NCI-H2171 (cell line): Measurements from ENCODE around the gene MACROD2.

ENCODE experiments used
- DNase-seq: peaks from one replicate; lab custom pipeline; 2025; lab: John Stamatoyannopoulos, UW

The MACROD2 gene

GRCh38 chr20:14647016-14647415 is 651.7 kb downstream of the MACROD2 start:
- DNase-seq = no peak

DNA sequence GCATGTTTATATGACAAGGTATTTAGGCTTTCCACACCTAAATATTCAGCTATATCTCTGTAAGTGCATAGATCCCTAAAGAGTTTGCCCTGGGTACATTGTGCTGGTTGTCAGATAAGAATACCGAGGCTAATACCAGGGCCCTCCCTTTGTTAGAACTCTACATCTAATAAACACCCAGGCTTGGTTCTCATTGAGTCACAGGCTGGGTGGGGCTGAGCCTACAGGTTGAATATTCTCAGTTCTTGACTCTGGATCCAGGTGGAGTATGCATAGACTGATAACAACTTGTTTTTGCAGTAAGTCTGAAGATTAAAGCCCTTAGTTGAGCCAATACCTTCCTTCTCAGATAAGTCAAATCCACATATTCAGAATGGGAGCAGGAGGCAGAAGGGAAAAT is 654.3 kb downstream of the MACROD2 start:
- no peak for DNase-seq

DNA sequence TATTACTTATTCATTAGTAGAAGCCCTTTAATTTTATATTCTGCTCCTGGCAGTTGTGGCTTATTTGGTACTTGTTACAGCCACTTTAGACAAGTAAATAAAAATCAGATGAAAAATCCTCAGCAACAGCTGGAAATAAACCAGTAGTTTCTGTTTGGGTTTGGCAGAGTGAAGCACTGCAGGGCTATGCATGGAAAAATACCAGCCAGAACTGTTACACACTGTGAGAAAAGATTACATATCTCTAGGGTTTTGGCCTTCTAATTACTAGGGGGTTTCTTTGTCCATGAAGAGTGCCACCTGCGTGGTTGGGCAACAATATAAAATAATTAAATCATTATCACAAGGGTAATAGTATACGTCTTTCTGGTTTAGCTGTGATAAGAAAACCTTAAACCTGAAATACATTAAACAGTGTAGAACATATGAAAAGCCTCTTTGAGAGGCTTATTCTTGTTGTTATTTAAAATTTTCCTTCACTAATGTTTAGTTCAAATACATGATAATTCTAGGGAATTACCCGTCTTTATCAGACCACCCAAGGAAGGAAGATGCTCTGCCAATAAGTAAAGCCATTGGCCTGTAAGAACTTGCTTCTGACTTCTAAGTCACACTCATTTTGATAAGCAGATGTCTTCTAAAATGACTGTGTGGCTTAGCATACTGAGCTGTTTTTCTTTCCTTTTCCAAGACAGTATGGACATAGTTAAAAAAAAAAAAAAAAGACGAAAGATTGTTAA is 662.1 kb downstream of the MACROD2 start:
- no peak for DNase-seq

DNA sequence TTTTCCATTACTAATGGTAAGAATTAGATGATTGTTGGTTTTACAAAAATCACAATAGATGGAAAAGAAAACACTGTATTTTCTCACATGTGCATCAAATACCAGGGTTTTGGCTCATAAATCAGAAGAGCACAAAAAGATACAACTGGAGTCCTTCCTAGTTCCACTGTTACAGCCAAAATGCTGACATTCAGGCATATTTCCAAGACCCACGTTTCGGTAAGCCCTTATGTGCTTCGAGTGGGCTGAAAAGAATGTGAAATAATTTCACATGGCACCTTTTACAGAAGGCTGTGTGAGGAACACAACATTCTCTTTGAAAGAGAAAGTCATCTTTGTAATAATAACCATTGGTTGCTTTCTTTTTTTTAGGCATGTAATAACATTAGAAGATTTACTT is 668.8 kb downstream of the MACROD2 start:
- DNase-seq = no peak

DNA sequence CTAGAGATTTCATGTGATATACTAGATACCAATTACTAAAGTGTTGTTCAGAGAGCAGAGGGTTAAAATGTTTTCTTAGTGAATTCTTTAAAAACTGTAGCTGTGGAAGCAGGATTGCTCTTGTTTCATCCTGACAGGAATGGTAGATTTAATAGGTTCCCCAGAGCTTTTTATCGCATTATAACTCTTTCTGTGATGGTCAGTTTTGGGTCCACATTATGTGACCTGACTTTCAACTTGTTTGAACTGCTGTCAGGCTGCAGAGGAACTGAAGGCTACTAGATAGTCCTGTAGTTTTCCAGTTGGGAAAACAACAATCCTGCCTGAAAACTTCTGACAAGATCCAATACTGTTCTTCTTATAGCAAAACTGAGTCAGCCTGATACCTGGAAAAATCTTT is 671.4 kb downstream of the MACROD2 start:
- DNase-seq = no peak

DNA sequence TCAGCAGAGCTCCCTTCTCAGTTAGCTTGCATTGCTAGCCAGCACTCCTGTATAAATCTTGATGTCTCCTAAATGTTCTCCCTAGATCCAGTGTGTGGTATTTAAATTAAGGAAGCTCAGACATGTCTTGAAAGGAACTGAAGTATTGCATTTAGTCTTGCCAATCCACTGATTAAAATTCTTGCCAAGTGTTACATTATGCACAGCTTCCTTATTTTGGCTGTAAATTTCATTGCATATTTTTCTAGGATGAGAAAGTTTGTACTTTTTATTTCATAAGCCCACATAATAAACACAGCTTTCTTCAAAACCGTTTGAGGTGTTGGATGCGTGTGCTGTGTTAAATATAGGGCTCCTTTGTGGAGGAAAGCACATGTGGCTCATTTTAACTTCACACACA is 671.9 kb downstream of the MACROD2 start:
- DNase-seq = no peak

- no peak for DNase-seq
Measured at GRCh38 chr20:14672066-14672465, 676.8 kb downstream of the MACROD2 start.

DNA sequence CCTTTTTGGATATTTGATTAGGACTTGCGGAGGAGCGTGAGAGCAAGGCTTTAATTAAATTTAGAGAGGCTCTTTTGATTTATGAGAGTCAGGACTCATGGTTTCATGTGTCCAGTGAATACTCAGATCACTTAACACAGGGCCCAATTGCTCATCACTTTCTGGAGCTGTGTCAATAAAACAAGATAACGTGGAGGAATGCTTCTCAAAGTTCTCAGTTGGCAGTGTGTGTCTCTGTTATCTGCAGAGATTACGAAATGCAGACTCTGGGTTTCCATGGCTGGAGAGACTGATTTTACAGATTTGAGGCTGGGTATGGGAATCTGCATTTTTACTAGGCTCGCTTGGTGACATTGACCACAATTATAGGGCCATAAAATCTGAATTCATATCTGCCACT is 677.8 kb downstream of the MACROD2 start:
- DNase-seq = no peak

DNA sequence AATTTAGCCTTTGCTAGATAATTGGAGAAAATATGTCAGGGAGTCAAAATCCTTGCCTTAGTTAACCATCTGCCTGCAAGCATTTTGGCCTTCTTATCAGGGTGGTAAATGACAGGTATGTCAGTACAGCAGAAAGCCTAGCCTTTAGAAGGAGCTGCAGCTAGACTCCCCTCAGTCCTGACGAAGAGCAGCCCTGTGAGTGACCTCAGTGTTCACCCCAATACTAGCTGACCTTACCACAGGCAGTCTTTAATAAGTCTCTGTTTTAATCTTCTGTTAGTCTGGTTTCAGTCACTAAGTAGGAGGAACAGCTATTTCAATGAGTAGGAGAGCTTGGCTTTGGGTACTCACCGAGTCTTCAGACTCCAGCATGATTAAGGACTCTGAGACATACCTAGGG is 682.1 kb downstream of the MACROD2 start:
- DNase-seq = no peak

GRCh38 chr20:14685183-14685582 is 689.9 kb downstream of the MACROD2 start:
- DNase-seq = peak; percentile 21

DNA sequence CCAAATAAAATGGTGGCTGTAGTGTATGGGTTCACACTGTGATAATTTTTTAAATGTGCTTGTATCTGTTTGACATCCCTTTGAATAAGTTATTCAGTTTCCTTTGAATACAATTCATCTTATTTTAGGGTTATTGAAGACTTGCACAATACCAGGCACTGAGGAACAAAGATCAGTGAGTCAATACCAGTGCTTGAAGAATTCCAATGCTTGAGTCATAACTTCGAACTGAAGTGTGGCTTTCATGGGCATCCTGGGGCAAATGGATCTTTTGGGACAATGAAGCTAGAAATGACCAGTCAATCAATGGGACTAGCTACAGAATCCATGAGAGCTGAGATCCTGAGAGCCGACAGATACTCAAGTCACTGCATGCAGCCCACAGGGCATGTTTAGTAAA is 692.0 kb downstream of the MACROD2 start:
- no peak for DNase-seq

- DNase-seq = no peak
Measured at GRCh38 chr20:14688005-14688404, 692.7 kb downstream of the MACROD2 start.

GRCh38 chr20:14691994-14692393 is 696.7 kb downstream of the MACROD2 start:
- DNase-seq = no peak

- no peak for DNase-seq
Measured at GRCh38 chr20:14696478-14696877, 701.2 kb downstream of the MACROD2 start.

- no peak for DNase-seq
Measured at GRCh38 chr20:14696937-14697336, 701.6 kb downstream of the MACROD2 start.

GRCh38 chr20:14698125-14698524 is 702.8 kb downstream of the MACROD2 start:
- no peak for DNase-seq

DNA sequence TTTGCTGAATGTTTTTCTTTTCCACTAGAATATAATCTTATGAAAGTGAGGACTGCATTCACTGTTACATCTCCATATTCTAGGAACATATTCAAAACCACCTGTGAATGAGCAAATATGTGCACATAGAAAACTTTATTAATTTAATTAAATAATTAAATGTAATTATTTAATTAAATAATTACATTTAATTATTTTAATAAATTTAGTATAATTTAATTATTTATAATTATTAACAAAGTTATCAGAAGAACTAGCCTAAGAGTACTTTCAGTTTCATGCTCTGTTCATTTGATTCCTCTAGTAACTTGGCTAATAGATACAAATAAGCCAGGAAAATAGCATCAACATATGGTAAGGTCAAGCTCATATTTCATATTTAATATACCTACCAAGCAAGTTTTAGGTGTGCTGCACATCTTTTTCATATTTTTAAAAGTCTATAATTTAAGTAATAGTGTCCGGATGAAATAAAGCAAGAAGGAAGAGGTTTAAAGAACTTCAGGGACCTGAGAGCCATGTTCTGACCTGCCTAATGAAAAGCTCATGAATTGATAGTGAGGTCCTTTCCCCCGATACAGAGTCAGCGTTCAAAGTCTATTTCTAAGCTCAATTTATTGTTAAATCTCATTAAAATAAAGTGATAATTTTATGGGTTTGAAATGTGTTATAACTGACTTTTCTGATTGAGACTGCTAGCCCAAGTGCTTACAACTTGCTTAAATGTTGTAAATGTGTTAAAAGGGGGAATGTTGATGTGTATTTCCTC is 703.5 kb downstream of the MACROD2 start:
- no peak for DNase-seq

DNA sequence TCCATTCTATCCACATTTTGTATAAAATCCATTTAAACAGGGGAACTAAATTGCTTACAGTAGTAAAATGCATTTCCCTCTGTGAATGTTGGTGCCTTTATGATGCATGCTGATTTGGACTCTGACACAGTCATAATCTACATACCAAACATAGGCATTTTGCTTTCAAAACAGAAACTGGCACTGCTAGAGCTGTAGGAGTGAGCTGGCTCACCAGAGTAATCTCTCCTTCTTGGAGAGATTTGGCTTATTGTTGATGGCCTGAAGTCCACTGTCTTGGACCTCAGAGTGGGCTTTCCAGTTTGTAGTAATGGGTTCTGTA is 705.3 kb downstream of the MACROD2 start:
- no peak for DNase-seq

DNA sequence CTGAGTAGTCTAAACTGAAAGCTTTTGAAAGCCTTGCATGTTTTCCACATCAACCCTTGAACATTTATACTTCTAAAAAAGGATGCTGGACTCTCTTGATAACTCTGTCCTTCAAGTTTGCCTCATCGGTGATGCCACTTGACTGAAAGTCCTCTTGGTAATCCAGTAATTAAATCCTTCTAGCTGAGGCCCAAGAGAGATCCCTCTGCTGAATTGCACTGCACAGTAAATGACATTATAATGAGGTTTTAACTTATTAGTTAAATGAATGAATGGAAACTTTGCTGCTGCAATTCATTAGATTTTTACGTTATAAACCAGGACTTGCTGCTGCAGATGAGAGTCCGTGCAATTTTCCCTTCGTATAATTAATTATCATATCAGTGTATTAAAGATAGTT is 706.0 kb downstream of the MACROD2 start:
- DNase-seq = no peak

- no peak for DNase-seq
Measured at GRCh38 chr20:14706555-14706954, 711.2 kb downstream of the MACROD2 start.

DNA sequence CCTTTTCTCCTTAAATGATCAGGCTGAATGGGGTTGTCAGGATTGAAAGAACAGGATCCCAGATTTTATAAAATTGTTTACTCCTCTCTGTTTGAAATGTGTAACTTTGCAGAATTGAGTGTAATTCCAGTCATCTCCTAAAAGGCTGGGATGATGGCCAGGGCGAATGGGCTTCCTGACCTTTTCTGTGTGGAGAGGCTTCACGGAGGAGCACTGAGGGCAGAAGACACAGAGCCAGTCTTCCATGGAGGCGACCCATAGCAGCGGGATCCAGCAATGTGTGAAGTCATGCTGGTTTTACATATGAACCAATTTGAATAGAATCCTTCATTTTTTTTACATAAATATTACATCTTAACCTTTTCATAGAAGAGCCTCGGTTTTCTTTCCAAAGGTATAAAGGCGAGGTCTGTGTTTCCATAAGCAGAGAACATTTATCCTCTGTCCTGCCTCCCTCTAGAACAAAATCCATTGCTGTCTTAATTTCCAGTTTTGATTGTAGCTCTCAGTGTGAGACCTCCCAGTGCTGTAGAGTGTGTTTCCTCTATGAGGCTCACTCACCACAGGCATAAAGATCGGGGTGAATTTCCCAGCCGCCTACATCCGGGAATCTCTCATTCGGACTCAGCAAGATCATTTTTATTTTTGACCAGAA is 711.8 kb downstream of the MACROD2 start:
- DNase-seq = no peak

DNA sequence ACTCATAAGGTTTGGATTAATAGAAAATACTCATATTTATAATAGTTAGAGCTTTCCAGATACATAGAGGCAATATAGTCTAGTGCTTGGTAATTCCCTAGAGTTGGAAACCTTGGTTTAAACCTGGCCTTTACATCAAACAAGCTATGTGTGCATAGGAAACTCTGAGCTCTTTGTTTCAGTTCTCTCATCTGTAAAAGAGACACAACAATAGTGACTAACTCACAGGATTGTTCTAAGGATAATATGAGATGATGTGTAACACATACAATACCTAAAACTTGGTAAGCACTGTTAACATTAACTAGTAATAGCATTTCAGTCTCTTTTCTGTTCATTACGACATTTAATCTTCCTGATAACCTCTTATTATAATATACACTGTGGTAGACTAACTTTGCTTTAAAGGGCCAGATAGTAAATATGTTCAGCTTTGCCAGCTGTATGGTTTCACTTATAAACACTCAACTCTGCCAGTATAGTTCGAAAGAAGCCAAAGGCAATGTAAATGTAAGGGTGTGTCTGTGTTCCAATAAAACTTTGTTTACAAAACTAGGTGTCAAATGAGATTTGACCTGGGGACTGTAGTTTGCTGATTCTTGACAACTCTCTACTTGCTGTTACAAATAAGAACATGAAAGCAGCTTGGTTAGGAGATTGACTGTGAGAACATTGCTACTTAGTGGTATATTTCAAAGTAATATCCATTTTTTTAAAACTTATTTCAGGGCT is 712.7 kb downstream of the MACROD2 start:
- no peak for DNase-seq

GRCh38 chr20:14709439-14709838 is 714.1 kb downstream of the MACROD2 start:
- no peak for DNase-seq
